WTC11 (cell line): ENCODE measurements around the gene IFIT1.

ENCODE experiments used
- CBFB ChIP-seq: sonication (generic); formaldehyde crosslinking; IDR thresholded peaks from 2 replicates; pipeline ENCODE4 v1.8.1; 2022; ENCODE audit warnings: mild to moderate bottlenecking, low read depth, missing genetic modification reagents
- CREM ChIP-seq: sonication (generic); formaldehyde crosslinking; IDR thresholded peaks from 2 replicates; pipeline ENCODE4 v1.8.1; 2022; ENCODE audit warnings: mild to moderate bottlenecking, missing genetic modification reagents, moderate library complexity
- ETV6 ChIP-seq: sonication (generic); formaldehyde crosslinking; IDR thresholded peaks from 2 replicates; pipeline ENCODE4 v1.8.1; 2022; ENCODE audit warnings: mild to moderate bottlenecking, missing genetic modification reagents
- GRHL2 ChIP-seq: fragments of 250-450 bp; sonication (Bioruptor Pico); IDR thresholded peaks from 2 replicates; pipeline ENCODE4 v1.8.0; 2022; ENCODE audit warnings: mild to moderate bottlenecking, moderate library complexity; ENCODE audit not compliant: insufficient replicate concordance, severe bottlenecking
- NFYB ChIP-seq: sonication (generic); formaldehyde crosslinking; conservative IDR thresholded peaks from 2 replicates; pipeline ENCODE4 v1.8.0; 2022; ENCODE audit warnings: low read depth, missing genetic modification reagents
- RELA ChIP-seq: sonication (generic); formaldehyde crosslinking; IDR thresholded peaks from 2 replicates; pipeline ENCODE4 v1.8.1; 2022; ENCODE audit warnings: missing genetic modification reagents, mild to moderate bottlenecking, borderline replicate concordance
- TCF7 ChIP-seq: sonication (generic); formaldehyde crosslinking; IDR thresholded peaks from 2 replicates; pipeline ENCODE4 v1.8.0; 2022; ENCODE audit warnings: mild to moderate bottlenecking, low read depth, missing genetic modification reagents, moderate library complexity
- TF ChIP-seq, protein P1 (sequence below): sonication (generic); formaldehyde crosslinking; IDR thresholded peaks from 2 replicates; pipeline ENCODE4 v1.8.0; 2022; ENCODE audit warnings: mild to moderate bottlenecking, missing genetic modification reagents
- TF ChIP-seq, protein P2 (sequence below): sonication (generic); formaldehyde crosslinking; IDR thresholded peaks from 2 replicates; pipeline ENCODE4 v1.8.1; 2022; ENCODE audit warnings: missing genetic modification reagents, borderline replicate concordance
- TF ChIP-seq, protein P3 (sequence below): fragments of 200-600 bp; IDR thresholded peaks from 2 replicates; pipeline ENCODE4 v1.8.0; 2022; ENCODE audit warnings: antibody characterized with exemption
- TF ChIP-seq, protein P4 (sequence below): sonication (generic); formaldehyde crosslinking; IDR thresholded peaks from 2 replicates; pipeline ENCODE4 v1.8.0; 2022; ENCODE audit warnings: mild to moderate bottlenecking, missing genetic modification reagents

DNA sequence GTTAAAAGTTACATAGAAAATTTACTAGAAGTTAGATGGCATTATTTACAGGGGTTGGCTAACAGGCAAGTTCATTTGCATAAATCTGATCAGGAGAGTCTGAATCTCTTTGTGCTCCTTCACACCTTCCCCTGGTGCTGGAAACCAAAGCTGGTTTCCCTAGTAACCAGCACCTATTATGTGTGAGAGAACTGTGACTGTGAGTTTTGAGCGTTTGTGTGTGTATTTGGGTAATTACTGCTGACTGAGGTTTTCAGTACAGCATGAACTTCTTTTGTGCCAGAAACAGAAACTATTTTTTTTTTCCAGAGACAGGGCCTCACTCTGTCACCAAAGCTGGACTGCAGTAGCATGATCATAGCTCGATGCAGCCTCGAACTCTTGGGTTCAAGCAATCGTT, 24.9 kb upstream of the IFIT1 start:
- no peak for TF ChIP-seq ETV6 (CRISPR knock-in tag)
- no peak for TF ChIP-seq TCF7 (CRISPR knock-in tag)
- no peak for TF ChIP-seq CREM (CRISPR knock-in tag)
- no peak for TF ChIP-seq RELA
- TF ChIP-seq, protein P1, sequence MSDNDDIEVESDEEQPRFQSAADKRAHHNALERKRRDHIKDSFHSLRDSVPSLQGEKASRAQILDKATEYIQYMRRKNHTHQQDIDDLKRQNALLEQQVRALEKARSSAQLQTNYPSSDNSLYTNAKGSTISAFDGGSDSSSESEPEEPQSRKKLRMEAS (CRISPR knock-in tag): no peak
- TF ChIP-seq CBFB (CRISPR knock-in tag): no peak
- TF ChIP-seq NFYB (CRISPR knock-in tag): no peak
- TF ChIP-seq, protein P2, sequence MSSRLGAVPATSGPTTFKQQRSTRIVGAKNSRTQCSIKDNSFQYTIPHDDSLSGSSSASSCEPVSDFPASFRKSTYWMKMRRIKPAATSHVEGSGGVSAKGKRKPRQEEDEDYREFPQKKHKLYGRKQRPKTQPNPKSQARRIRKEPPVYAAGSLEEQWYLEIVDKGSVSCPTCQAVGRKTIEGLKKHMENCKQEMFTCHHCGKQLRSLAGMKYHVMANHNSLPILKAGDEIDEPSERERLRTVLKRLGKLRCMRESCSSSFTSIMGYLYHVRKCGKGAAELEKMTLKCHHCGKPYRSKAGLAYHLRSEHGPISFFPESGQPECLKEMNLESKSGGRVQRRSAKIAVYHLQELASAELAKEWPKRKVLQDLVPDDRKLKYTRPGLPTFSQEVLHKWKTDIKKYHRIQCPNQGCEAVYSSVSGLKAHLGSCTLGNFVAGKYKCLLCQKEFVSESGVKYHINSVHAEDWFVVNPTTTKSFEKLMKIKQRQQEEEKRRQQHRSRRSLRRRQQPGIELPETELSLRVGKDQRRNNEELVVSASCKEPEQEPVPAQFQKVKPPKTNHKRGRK (CRISPR knock-in tag): no peak
- TF ChIP-seq, protein P3, sequence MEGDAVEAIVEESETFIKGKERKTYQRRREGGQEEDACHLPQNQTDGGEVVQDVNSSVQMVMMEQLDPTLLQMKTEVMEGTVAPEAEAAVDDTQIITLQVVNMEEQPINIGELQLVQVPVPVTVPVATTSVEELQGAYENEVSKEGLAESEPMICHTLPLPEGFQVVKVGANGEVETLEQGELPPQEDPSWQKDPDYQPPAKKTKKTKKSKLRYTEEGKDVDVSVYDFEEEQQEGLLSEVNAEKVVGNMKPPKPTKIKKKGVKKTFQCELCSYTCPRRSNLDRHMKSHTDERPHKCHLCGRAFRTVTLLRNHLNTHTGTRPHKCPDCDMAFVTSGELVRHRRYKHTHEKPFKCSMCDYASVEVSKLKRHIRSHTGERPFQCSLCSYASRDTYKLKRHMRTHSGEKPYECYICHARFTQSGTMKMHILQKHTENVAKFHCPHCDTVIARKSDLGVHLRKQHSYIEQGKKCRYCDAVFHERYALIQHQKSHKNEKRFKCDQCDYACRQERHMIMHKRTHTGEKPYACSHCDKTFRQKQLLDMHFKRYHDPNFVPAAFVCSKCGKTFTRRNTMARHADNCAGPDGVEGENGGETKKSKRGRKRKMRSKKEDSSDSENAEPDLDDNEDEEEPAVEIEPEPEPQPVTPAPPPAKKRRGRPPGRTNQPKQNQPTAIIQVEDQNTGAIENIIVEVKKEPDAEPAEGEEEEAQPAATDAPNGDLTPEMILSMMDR: no peak
- TF ChIP-seq, protein P4, sequence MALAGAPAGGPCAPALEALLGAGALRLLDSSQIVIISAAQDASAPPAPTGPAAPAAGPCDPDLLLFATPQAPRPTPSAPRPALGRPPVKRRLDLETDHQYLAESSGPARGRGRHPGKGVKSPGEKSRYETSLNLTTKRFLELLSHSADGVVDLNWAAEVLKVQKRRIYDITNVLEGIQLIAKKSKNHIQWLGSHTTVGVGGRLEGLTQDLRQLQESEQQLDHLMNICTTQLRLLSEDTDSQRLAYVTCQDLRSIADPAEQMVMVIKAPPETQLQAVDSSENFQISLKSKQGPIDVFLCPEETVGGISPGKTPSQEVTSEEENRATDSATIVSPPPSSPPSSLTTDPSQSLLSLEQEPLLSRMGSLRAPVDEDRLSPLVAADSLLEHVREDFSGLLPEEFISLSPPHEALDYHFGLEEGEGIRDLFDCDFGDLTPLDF (CRISPR knock-in tag): no peak
- TF ChIP-seq GRHL2 (CRISPR knock-in tag): no peak
